HEK293 (cell line): ENCODE results near the gene PTPRG.

Experiments
- CTCF ChIA-PET: fragments of 350-600 bp; formaldehyde crosslinking; extraction: SDS; loops from one replicate; lab custom pipeline; 2021; ENCODE audit warnings: antibody characterized with exemption; lab: Yijun Ruan, JAX
- POLR2A ChIA-PET: fragments of 300-600 bp; formaldehyde crosslinking; extraction: SDS; loops from one replicate; lab custom pipeline; 2020; ENCODE audit warnings: antibody characterized with exemption, inconsistent platforms; lab: Yijun Ruan, JAX
- H3K27ac ChIP-seq: fragments of 200-500 bp; sonication (Bioruptor generic); 2 replicates; pipeline ENCODE4 v1.5.1; 2014; ENCODE audit warnings: low read depth, low read length, control low read depth, inconsistent platforms; ENCODE audit errors: extremely low read depth
- H3K36me3 ChIP-seq, 2 experiments: fragments of 200-500 bp in 1 of 2; sonication (Bioruptor generic) in 1 of 2; 1 replicate in 1 of 2; 2 replicates in 1 of 2; pipeline ENCODE4 v1.5.1; 2014 to 2017; ENCODE audit warnings: inconsistent platforms in 2 of 2, low read length in 2 of 2; ENCODE audit not compliant: control insufficient read depth in 2 of 2, insufficient read depth in 1 of 2
- H3K4me1 ChIP-seq: fragments of 200-500 bp; sonication (Bioruptor generic); 2 replicates; pipeline ENCODE4 v1.5.1; 2014; ENCODE audit warnings: mild to moderate bottlenecking, low read length, inconsistent platforms; ENCODE audit not compliant: control insufficient read depth, insufficient read depth
- H3K4me3 ChIP-seq: 2 replicates; pipeline ENCODE4 v1.5.1; 2011; ENCODE audit warnings: low read depth, mild to moderate bottlenecking, control low read depth, low read length, moderate library complexity
- H3K9me3 ChIP-seq: fragments of 200-500 bp; sonication (Bioruptor generic); 2 replicates; pipeline ENCODE4 v1.5.1; 2014; ENCODE audit warnings: low read depth, low read length, inconsistent platforms; ENCODE audit not compliant: control insufficient read depth, insufficient read depth
- FEZF1 ChIP-seq: fragments of 450-650 bp; formaldehyde crosslinking; IDR thresholded peaks from 2 replicates; pipeline ENCODE4 v1.5.1; 2016; ENCODE audit warnings: missing biosample characterization, missing genetic modification characterization
- MYNN ChIP-seq: fragments of 450-650 bp; formaldehyde crosslinking; IDR thresholded peaks from 2 replicates; pipeline ENCODE4 v1.5.1; 2016; ENCODE audit warnings: missing biosample characterization, missing genetic modification characterization, borderline replicate concordance
- SP3 ChIP-seq: fragments of 450-650 bp; formaldehyde crosslinking; IDR thresholded peaks from 2 replicates; pipeline ENCODE4 v1.5.1; 2016; ENCODE audit warnings: missing biosample characterization, missing genetic modification characterization
- SP7 ChIP-seq: fragments of 450-650 bp; formaldehyde crosslinking; IDR thresholded peaks from 2 replicates; pipeline ENCODE4 v1.5.1; 2016; ENCODE audit warnings: missing biosample characterization, missing genetic modification characterization
- TCF7L2 ChIP-seq: IDR thresholded peaks from 2 replicates; pipeline ENCODE4 v1.6.1; 2011; ENCODE audit warnings: low read depth, mild to moderate bottlenecking, inconsistent platforms, low read length, moderate library complexity, borderline replicate concordance
- YY1 ChIP-seq: fragments of 450-650 bp; formaldehyde crosslinking; IDR thresholded peaks from 2 replicates; pipeline ENCODE4 v1.5.1; 2018; ENCODE audit warnings: missing biosample characterization, missing genetic modification characterization
- ZBTB20 ChIP-seq: fragments of 450-650 bp; formaldehyde crosslinking; IDR thresholded peaks from 2 replicates; pipeline ENCODE4 v1.5.1; 2016; ENCODE audit warnings: missing biosample characterization, missing genetic modification characterization
- ZBTB26 ChIP-seq: fragments of 450-650 bp; formaldehyde crosslinking; optimal IDR thresholded peaks from 2 replicates; pipeline ENCODE3; 2016; ENCODE audit warnings: missing biosample characterization, mild to moderate bottlenecking, missing genetic modification characterization
- ZBTB49 ChIP-seq: fragments of 450-650 bp; formaldehyde crosslinking; IDR thresholded peaks from 2 replicates; pipeline ENCODE4 v1.5.1; 2016; ENCODE audit warnings: missing biosample characterization, missing genetic modification characterization, low read depth
- ZFP41 ChIP-seq: fragments of 450-650 bp; formaldehyde crosslinking; IDR thresholded peaks from 2 replicates; pipeline ENCODE4 v1.5.1; 2016; ENCODE audit warnings: missing biosample characterization, missing genetic modification characterization, borderline replicate concordance
- ZIC2 ChIP-seq: fragments of 450-650 bp; formaldehyde crosslinking; IDR thresholded peaks from 2 replicates; pipeline ENCODE4 v1.5.1; 2016; ENCODE audit warnings: missing biosample characterization, missing genetic modification characterization
- ZNF26 ChIP-seq: fragments of 450-650 bp; formaldehyde crosslinking; IDR thresholded peaks from 2 replicates; pipeline ENCODE4 v1.5.1; 2016; ENCODE audit warnings: missing biosample characterization, missing genetic modification characterization
- ZNF341 ChIP-seq: fragments of 450-650 bp; formaldehyde crosslinking; IDR thresholded peaks from 2 replicates; pipeline ENCODE4; 2016; ENCODE audit warnings: low read depth, missing biosample characterization, missing genetic modification characterization
- ZNF362 ChIP-seq: fragments of 450-650 bp; formaldehyde crosslinking; IDR thresholded peaks from 2 replicates; pipeline ENCODE4 v1.5.1; 2016; ENCODE audit warnings: missing biosample characterization, missing genetic modification characterization
- ZNF510 ChIP-seq: fragments of 450-650 bp; formaldehyde crosslinking; IDR thresholded peaks from 2 replicates; pipeline ENCODE4 v1.5.1; 2018; ENCODE audit warnings: mild to moderate bottlenecking, missing genetic modification characterization, missing biosample characterization; ENCODE audit not compliant: insufficient replicate concordance
- ZNF513 ChIP-seq: fragments of 450-650 bp; IDR thresholded peaks from 2 replicates; pipeline ENCODE4 v1.5.1; 2018; ENCODE audit warnings: missing biosample characterization, missing genetic modification characterization
- ZNF560 ChIP-seq: fragments of 450-650 bp; formaldehyde crosslinking; IDR thresholded peaks from 2 replicates; pipeline ENCODE4 v1.5.1; 2017; ENCODE audit warnings: missing biosample characterization, missing genetic modification characterization, borderline replicate concordance
- ZNF571 ChIP-seq: fragments of 450-650 bp; formaldehyde crosslinking; IDR thresholded peaks from 2 replicates; pipeline ENCODE4 v1.5.0; 2017; ENCODE audit warnings: missing biosample characterization, missing genetic modification characterization
- ZNF610 ChIP-seq: fragments of 450-650 bp; formaldehyde crosslinking; IDR thresholded peaks from 2 replicates; pipeline ENCODE4 v1.5.1; 2016; ENCODE audit warnings: missing biosample characterization, missing genetic modification characterization, borderline replicate concordance
- ZNF654 ChIP-seq: fragments of 450-650 bp; formaldehyde crosslinking; IDR thresholded peaks from 2 replicates; pipeline ENCODE4 v1.5.1; 2016; ENCODE audit warnings: low read depth, missing biosample characterization, missing genetic modification characterization
- ZSCAN30 ChIP-seq: fragments of 450-650 bp; IDR thresholded peaks from 2 replicates; pipeline ENCODE4 v1.5.1; 2018; ENCODE audit warnings: missing biosample characterization, mild to moderate bottlenecking, missing genetic modification characterization, moderate library complexity
- ZXDB ChIP-seq: fragments of 450-650 bp; formaldehyde crosslinking; IDR thresholded peaks from 2 replicates; pipeline ENCODE4 v1.5.1; 2016; ENCODE audit warnings: missing biosample characterization, missing genetic modification characterization

PTPRG gene

GRCh38 chr3:61538486-61538885 is 22.9 kb upstream of the PTPRG start (continued):
- TF ChIP-seq ZBTB49 = no peak
- no peak for TF ChIP-seq ZNF510 (tag by site-specific recombination)
- TF ChIP-seq ZIC2 (tag by site-specific recombination) = no peak

- H3K4me3 ChIP-seq = no peak overlapping the region
- H3K36me3 ChIP-seq = no peaks in the 10 kb centered on the region
- ChIA-PET POLR2A (no interaction called here), CTCF (no interaction called here)
- no peaks in the 10 kb centered on the region for H3K4me1 ChIP-seq
- TF ChIP-seq ZNF341 (tag by site-specific recombination) (no peak), SP3 (tag by site-specific recombination) (no peak), YY1 (tag by site-specific recombination) (no peak), TCF7L2 (no peak), ZNF26 (tag by site-specific recombination) (no peak), ZBTB20 (tag by site-specific recombination) (no peak), ZNF513 (tag by site-specific recombination) (no peak), ZXDB (tag by site-specific recombination) (no peak), ZFP41 (tag by site-specific recombination) (no peak), MYNN (no peak), ZSCAN30 (tag by site-specific recombination) (no peak), ZNF654 (tag by site-specific recombination) (no peak), ZBTB26 (tag by site-specific recombination) (no peak), SP7 (tag by site-specific recombination) (no peak), ZNF571 (tag by site-specific recombination) (no peak), FEZF1 (tag by site-specific recombination) (no peak), ZNF362 (tag by site-specific recombination) (no peak), ZNF560 (tag by site-specific recombination) (no peak), ZNF610 (tag by site-specific recombination) (no peak)
- H3K27ac ChIP-seq = no peak overlapping the region
- H3K9me3 ChIP-seq = no peaks in the 10 kb centered on the region
Observed at GRCh38 chr3:61541694-61542093, 19.7 kb upstream of the PTPRG start.
